CD4-positive, alpha-beta T cell (primary cell): ENCODE results near the gene GAS6. TPM values are rescaled to one million over a fixed set of nuclear protein-coding genes. Genes with fewer than 3 reads are reported as not detected.
"Not testable (repeated sequence)": the region's sequence is repeated elsewhere in the genome, so short reads cannot be mapped to it uniquely, and the experiment has no call there.

Experiments used
- ATAC-seq: fragments of 200-7000 bp; cut with Tn5 transposase; one replicate; pipeline ENCODE4 v1.10.0; 2022; ENCODE audit warnings: mild to moderate bottlenecking; ENCODE audit not compliant: poor library complexity
- CTCF ChIA-PET: fragments of 350-600 bp; sonication (Branson Sonifier 250); formaldehyde crosslinking; loops from one replicate; lab custom pipeline; 2021; ENCODE audit warnings: antibody characterized with exemption, inconsistent platforms; lab: Charles Lee
- POLR2A ChIA-PET: fragments of 350-600 bp; sonication (Branson Sonifier 250); formaldehyde crosslinking; loops from one replicate; lab custom pipeline; 2021; ENCODE audit warnings: antibody characterized with exemption, inconsistent platforms; lab: Charles Lee
- DNase-seq, 14 experiments: peaks; one replicate each; pipeline ENCODE4 v3.0.0-alpha.2; 2013 to 2020; ENCODE audit warnings: mixed read lengths in 2 of 14
- H3K27ac ChIP-seq, 2 donors: one replicate each; pipeline versions ENCODE4 v1.5.1 to v1.7.0; 2013; ENCODE audit warnings: low read length in 2 of 2, low read depth in 1 of 2, mild to moderate bottlenecking in 1 of 2
- H3K27me3 ChIP-seq, 2 experiments: 1 replicate in 1 of 2; 2 replicates in 1 of 2; pipeline versions ENCODE4 v1.6.1 to v1.7.0; 2013; ENCODE audit warnings: low read length in 2 of 2, control low read depth in 1 of 2, mild to moderate bottlenecking in 1 of 2, moderate library complexity in 1 of 2; ENCODE audit not compliant: insufficient read depth in 2 of 2, control insufficient read depth in 1 of 2
- H3K36me3 ChIP-seq: one replicate; pipeline ENCODE4 v1.6.1; 2013; ENCODE audit warnings: low read length, control low read depth; ENCODE audit not compliant: insufficient read depth
- H3K4me1 ChIP-seq: one replicate; pipeline ENCODE4 v1.6.1; 2013; ENCODE audit warnings: low read length, control low read depth; ENCODE audit not compliant: insufficient read depth
- H3K4me3 ChIP-seq: one replicate; pipeline ENCODE4 v1.5.1; 2013; ENCODE audit warnings: mild to moderate bottlenecking, low read length, moderate library complexity
- H3K9me3 ChIP-seq, 2 experiments: 1 replicate in 1 of 2; 2 replicates in 1 of 2; pipeline versions ENCODE4 v1.6.1 to v1.7.0; 2013; ENCODE audit warnings: low read length in 2 of 2, mild to moderate bottlenecking in 2 of 2, control low read depth in 1 of 2, moderate library complexity in 1 of 2; ENCODE audit not compliant: control insufficient read depth in 1 of 2, insufficient read depth in 1 of 2
- H3K27ac Mint-ChIP-seq: one replicate; pipeline ENCODE4 v1.8.0; 2020; ENCODE audit warnings: mixed read lengths
- H3K27me3 Mint-ChIP-seq: one replicate; pipeline ENCODE4 v1.8.0; 2021; ENCODE audit warnings: mixed read lengths
- H3K36me3 Mint-ChIP-seq: one replicate; pipeline ENCODE4 v1.8.0; 2021; ENCODE audit warnings: low read depth, mixed read lengths
- H3K4me1 Mint-ChIP-seq: one replicate; pipeline ENCODE4 v1.8.0; 2021; ENCODE audit warnings: low read depth, mixed read lengths
- H3K4me3 Mint-ChIP-seq: one replicate; pipeline ENCODE4 v1.8.0; 2020; ENCODE audit warnings: mild to moderate bottlenecking, mixed read lengths
- H3K9me3 Mint-ChIP-seq: one replicate; pipeline ENCODE4 v1.8.0; 2020; ENCODE audit warnings: mixed read lengths
- intact Hi-C, 2 experiments: fragments of 100-400 bp; cut with DNase I in 1 of 2; cut with micrococcal nuclease in 1 of 2; formaldehyde crosslinking; loops; one replicate each; pipeline versions ENCODE4 v1.15.1 to v1.9.0; 2023 to 2025; cut with DNase I, micrococcal nuclease
- total RNA-seq, 174 experiments: library from RNA in 2 of 174; stranded (reverse) in 2 of 174; gene quantifications; one replicate each; pipeline ENCODE4 v1.2.3 and lab custom pipeline; 2021 to 2026
- TF ChIP-seq, protein P1 (sequence below): fragments of 200-600 bp; IDR thresholded peaks from one replicate; pipeline ENCODE4 v1.8.0; 2022; ENCODE audit warnings: antibody characterized with exemption, mild to moderate bottlenecking

GAS6 gene
- total RNA-seq, 2 experiments from 2014 or later, result 0.52 to 1.0 TPM

DNA sequence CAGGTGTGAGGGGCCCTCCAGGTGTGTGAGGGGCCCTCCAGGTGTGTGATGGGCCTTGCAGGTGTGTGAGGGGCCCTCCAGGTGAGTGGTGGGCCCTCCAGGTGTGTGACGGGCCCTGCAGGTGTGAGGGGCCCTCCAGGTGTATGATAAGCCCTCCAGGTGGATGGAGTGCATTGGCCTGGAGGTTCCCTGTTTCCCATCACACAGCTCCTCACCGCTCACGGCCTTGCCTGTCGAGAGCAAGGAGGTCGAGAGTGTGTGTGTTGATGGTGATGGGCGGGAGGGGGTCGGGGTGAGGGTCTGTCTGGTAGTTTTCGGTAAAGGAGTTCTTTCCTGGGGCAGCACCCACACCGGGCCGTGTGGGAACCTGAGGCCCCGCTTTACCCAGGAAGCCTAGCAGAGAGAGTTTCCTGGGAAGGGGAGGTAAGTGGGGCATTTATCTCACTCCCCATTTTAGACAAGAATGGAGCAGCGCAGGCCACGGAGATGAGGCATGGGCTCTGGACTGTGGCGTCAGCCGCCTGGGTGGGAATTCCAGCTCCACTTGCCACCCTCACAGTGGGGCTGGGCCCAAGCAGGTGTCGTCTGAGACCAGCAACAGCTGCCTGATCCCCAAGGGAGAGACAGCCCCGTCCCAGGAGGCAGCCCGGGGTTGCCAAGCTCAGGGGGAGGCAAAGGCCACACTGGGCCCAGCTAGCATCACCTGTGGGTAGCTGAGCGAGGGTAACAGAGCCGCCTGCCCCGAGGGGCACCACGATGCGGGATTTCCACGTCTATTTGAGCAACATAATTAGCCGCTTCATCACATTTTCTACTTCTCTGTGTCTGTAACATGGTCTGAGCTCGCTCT is 10.9 kb upstream of the GAS6 start:
- intact Hi-C loops, result no loop called here
- H3K4me1 ChIP-seq, result peaks cover 10% of the 10 kb centered on the region
- Mint-ChIP-seq H3K27ac (no peak overlapping the region), H3K4me1 (no peaks in the 10 kb centered on the region), H3K27me3 (peaks cover 27% of the 10 kb centered on the region), H3K9me3 (no peaks in the 10 kb centered on the region), H3K4me3 (no peak overlapping the region), H3K36me3 (no peaks in the 10 kb centered on the region)
- ATAC-seq (no peak), DNase-seq (peak in 1 of 14 experiments; percentile 6)
- H3K9me3 ChIP-seq, result peaks cover 0 to 33% of the 10 kb centered on the region in 2 experiments
- no peaks in the 10 kb centered on the region for H3K36me3 ChIP-seq
- H3K27ac ChIP-seq, result no peak overlapping the region
- CTCF ChIA-PET, result no interaction called here
- POLR2A ChIA-PET, result no interaction called here
- no peak overlapping the region for H3K4me3 ChIP-seq
- H3K27me3 ChIP-seq, result peaks cover 2 to 7% of the 10 kb centered on the region in 2 experiments
- TF ChIP-seq, protein P1, sequence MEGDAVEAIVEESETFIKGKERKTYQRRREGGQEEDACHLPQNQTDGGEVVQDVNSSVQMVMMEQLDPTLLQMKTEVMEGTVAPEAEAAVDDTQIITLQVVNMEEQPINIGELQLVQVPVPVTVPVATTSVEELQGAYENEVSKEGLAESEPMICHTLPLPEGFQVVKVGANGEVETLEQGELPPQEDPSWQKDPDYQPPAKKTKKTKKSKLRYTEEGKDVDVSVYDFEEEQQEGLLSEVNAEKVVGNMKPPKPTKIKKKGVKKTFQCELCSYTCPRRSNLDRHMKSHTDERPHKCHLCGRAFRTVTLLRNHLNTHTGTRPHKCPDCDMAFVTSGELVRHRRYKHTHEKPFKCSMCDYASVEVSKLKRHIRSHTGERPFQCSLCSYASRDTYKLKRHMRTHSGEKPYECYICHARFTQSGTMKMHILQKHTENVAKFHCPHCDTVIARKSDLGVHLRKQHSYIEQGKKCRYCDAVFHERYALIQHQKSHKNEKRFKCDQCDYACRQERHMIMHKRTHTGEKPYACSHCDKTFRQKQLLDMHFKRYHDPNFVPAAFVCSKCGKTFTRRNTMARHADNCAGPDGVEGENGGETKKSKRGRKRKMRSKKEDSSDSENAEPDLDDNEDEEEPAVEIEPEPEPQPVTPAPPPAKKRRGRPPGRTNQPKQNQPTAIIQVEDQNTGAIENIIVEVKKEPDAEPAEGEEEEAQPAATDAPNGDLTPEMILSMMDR, result no peak

DNA sequence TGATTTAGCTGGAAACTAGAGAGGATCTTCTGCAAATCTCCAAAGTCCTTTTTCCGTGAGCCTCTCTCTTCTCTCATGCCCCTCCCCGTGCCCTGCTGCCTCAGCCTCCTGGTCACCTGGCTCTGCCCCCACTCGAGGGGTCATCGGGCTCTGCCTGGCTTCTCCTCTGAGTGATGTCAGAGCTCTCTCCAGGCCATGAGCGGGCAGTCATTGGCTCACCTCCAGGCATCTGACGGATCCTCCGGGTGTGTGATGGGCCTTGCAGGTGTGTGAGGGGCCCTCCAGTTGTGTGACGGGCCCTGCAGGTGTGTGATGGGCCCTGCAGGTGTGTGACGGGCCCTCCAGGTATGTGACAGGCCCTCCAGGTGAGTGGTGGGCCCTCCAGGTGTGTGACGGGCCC is 10.3 kb upstream of the GAS6 start:
- Histone ChIP-seq H3K4me3 (no peak overlapping the region), H3K27ac (no peak overlapping the region), H3K9me3 (peaks cover 0 to 33% of the 10 kb centered on the region in 2 experiments), H3K27me3 (peaks cover 4 to 7% of the 10 kb centered on the region in 2 experiments), H3K4me1 (peaks cover 10% of the 10 kb centered on the region), H3K36me3 (no peaks in the 10 kb centered on the region)
- CTCF ChIA-PET, result no interaction called here
- Mint-ChIP-seq H3K4me1 (no peaks in the 10 kb centered on the region), H3K4me3 (no peak overlapping the region), H3K36me3 (no peaks in the 10 kb centered on the region), H3K27ac (no peak overlapping the region), H3K9me3 (no peaks in the 10 kb centered on the region), H3K27me3 (peaks cover 31% of the 10 kb centered on the region)
- TF ChIP-seq, protein P1, result no peak
- ATAC-seq (no peak), DNase-seq (peak in 1 of 14 experiments; percentile 4)
- intact Hi-C loops, result no loop called here
- POLR2A ChIA-PET, result no interaction called here

DNA sequence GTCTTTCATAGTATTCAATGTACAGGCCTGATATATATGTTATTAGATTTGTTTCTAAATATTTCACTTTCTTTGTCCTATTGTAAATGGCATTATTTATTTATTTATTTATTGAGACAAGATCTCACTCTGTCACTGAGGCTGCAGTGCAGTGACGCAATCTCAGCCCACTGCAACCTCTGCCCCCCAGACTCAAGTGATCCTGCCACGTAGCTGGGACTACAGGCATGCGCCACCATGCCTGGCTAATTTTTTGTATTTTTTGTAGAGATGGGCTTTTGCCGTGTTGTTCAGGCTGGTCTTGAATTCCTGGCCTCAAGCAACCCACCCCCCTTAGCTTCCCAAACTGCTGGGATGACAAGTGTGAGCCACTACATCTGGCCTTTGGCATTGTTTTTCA is 5.4 kb upstream of the GAS6 start:
- DNase-seq (no peak), ATAC-seq (no peak)
- Mint-ChIP-seq H3K27me3 (peaks cover 71% of the 10 kb centered on the region), H3K4me3 (no peak overlapping the region), H3K9me3 (no peaks in the 10 kb centered on the region), H3K36me3 (no peaks in the 10 kb centered on the region), H3K27ac (no peak overlapping the region), H3K4me1 (peaks cover 3% of the 10 kb centered on the region)
- H3K9me3 ChIP-seq, result peaks cover 0 to 18% of the 10 kb centered on the region in 2 experiments
- no peak overlapping the region for H3K4me3 ChIP-seq
- POLR2A ChIA-PET, result no interaction called here
- TF ChIP-seq, protein P1, result no peak
- H3K27ac ChIP-seq, result no peak overlapping the region
- CTCF ChIA-PET, result no interaction called here
- peaks cover 3% of the 10 kb centered on the region for H3K4me1 ChIP-seq
- intact Hi-C loops, result no loop called here
- H3K36me3 ChIP-seq, result no peaks in the 10 kb centered on the region
- H3K27me3 ChIP-seq, result peaks cover 30 to 36% of the 10 kb centered on the region in 2 experiments

DNA sequence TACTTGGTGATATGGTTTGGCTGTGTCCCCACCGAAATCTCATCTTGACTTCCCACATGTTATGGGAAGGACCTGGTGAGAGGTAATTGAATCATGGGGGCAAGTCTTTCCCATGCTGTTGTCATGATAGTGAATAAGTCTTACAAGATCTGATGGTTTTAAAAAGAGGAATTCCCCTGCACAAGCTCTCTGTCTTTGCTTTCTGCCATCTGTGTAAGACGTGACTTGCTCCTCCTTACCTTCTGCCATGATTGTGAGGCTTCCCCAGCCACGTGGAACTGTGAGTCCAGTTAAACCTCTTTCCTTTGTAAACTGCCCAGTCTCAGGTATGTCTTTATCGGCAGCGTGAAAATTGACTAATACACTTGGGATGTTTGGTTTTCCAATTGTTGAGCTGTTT is 4.0 kb upstream of the GAS6 start:
- H3K4me3 ChIP-seq, CTCF ChIA-PET, ATAC-seq, H3K27ac ChIP-seq, H3K4me1 Mint-ChIP-seq, H3K4me3 Mint-ChIP-seq, H3K36me3 ChIP-seq, H3K27ac Mint-ChIP-seq, H3K36me3 Mint-ChIP-seq, POLR2A ChIA-PET, H3K4me1 ChIP-seq, intact Hi-C loops, DNase-seq, H3K9me3 Mint-ChIP-seq: not testable (repeated sequence)
- H3K27me3 Mint-ChIP-seq, result peaks cover 67% of the 10 kb centered on the region
- Histone ChIP-seq H3K9me3 (peaks cover 0 to 11% of the 10 kb centered on the region in 2 experiments), H3K27me3 (peaks cover 32 to 39% of the 10 kb centered on the region in 2 experiments)
